HCT116 (cell line): ENCODE measurements around the gene LCLAT1. TPM values are rescaled to one million over a fixed set of nuclear protein-coding genes. Genes with fewer than 3 reads are reported as not detected.

Source experiments
- ATAC-seq: fragments of 200-7000 bp; cut with Tn5 transposase; 2 replicates; pipeline ENCODE4 v1.9.1; 2020; ENCODE audit warnings: mild to moderate bottlenecking, moderate library complexity
- BruUV-seq: library from RNA; stranded (reverse); fragments of 400-500 nt; replicated peaks from 2 replicates; lab custom pipeline; 2021; lab: Mats Ljungman, UMichigan
- CTCF ChIA-PET: fragments of 300-600 bp; sonication (Branson Sonifier 250); formaldehyde crosslinking; loops from one replicate; lab custom pipeline; 2021; ENCODE audit warnings: antibody characterized with exemption; lab: Charles Lee
- POLR2A ChIA-PET: fragments of 300-600, 350-600 bp; sonication (Branson Sonifier 250); formaldehyde crosslinking; loops from one replicate; lab custom pipeline; 2021; ENCODE audit warnings: antibody characterized with exemption; lab: Charles Lee
- RAD21 ChIA-PET, 2 experiments: fragments of 300-600 bp; sonication (Branson Sonifier 250); formaldehyde crosslinking; loops; one replicate each; lab custom pipeline; 2023; ENCODE audit warnings: low total read pairs in 2 of 2; ENCODE audit not compliant: uncharacterized antibody in 2 of 2, unreplicated experiment in 2 of 2, low non-redundant PET in 1 of 2; lab: Charles Lee
- DNase-seq: peaks from one replicate; pipeline ENCODE4 v3.0.0-alpha.2; 2010; ENCODE audit warnings: low read depth, low spot score
- H2AFZ ChIP-seq: fragments of 200-600 bp; shearing (Covaris generic), sonication (generic); 2 replicates; pipeline ENCODE4 v1.6.1; 2017; ENCODE audit warnings: low read depth, mixed run types, mixed read lengths, antibody characterized with exemption, low read length; ENCODE audit not compliant: poor library complexity, severe bottlenecking
- H3K27ac ChIP-seq: 2 replicates; pipeline ENCODE4 v1.5.1; 2012; ENCODE audit warnings: low read depth, low read length
- H3K27me3 ChIP-seq: fragments of 200-600 bp; sonication (generic); 2 replicates; pipeline ENCODE4 v1.6.1; 2016; ENCODE audit warnings: mixed run types, low read length, mixed read lengths; ENCODE audit not compliant: insufficient read depth
- H3K36me3 ChIP-seq, 2 experiments: fragments of 200-500 bp in 1 of 2; fragments of 200-600 bp in 1 of 2; sonication (Bioruptor generic) in 1 of 2; sonication (generic) in 1 of 2; 2 replicates each; pipeline versions ENCODE4 v1.5.1 to v1.6.1; 2014 to 2016; ENCODE audit warnings: low read length in 2 of 2, inconsistent platforms in 1 of 2, mixed read lengths in 1 of 2, mixed run types in 1 of 2; ENCODE audit not compliant: insufficient read depth in 2 of 2, control insufficient read depth in 1 of 2
- H3K4me1 ChIP-seq, 2 experiments: fragments of 200-600 bp in 1 of 2; sonication (generic) in 1 of 2; 2 replicates each; pipeline versions ENCODE4 v1.5.1 to v1.6.1; 2012 to 2017; ENCODE audit warnings: low read length in 2 of 2, inconsistent platforms in 1 of 2, mild to moderate bottlenecking in 1 of 2, mixed read lengths in 1 of 2, mixed run types in 1 of 2, moderate library complexity in 1 of 2; ENCODE audit not compliant: insufficient read depth in 2 of 2, control insufficient read depth in 1 of 2
- H3K4me2 ChIP-seq: fragments of 200-600 bp; sonication (generic); 2 replicates; pipeline ENCODE4 v1.6.1; 2017; ENCODE audit warnings: mixed run types, low read length, mixed read lengths
- H3K4me3 ChIP-seq, 2 experiments: fragments of 200-600 bp in 1 of 2; sonication (generic) in 1 of 2; replicated peaks in 1 of 2; 2 replicates each; pipeline ENCODE4 v1.5.1; 2011 to 2016; ENCODE audit warnings: low read length in 2 of 2, control low read depth in 1 of 2, low read depth in 1 of 2, mild to moderate bottlenecking in 1 of 2, mixed read lengths in 1 of 2, mixed run types in 1 of 2
- H3K79me2 ChIP-seq: fragments of 200-600 bp; sonication (generic); 2 replicates; pipeline ENCODE4 v1.6.1; 2017; ENCODE audit warnings: mild to moderate bottlenecking, mixed run types, low read length, moderate library complexity, mixed read lengths; ENCODE audit not compliant: insufficient read depth
- H3K9ac ChIP-seq: fragments of 200-600 bp; sonication (generic); 2 replicates; pipeline ENCODE4 v1.6.1; 2016; ENCODE audit warnings: low read length, mixed read lengths
- H3K9me2 ChIP-seq: fragments of 200-600 bp; sonication (generic), shearing (Covaris generic); 2 replicates; pipeline ENCODE4 v1.6.1; 2017; ENCODE audit warnings: mixed run types, mild to moderate bottlenecking, moderate library complexity; ENCODE audit not compliant: insufficient read depth
- H3K9me3 ChIP-seq, 2 experiments: fragments of 200-500 bp in 1 of 2; fragments of 200-600 bp in 1 of 2; sonication (Bioruptor generic) in 1 of 2; sonication (generic) in 1 of 2; 2 replicates each; pipeline ENCODE4 v1.6.1; 2014 to 2017; ENCODE audit warnings: low read length in 2 of 2, mixed read lengths in 2 of 2, inconsistent platforms in 1 of 2, low read depth in 1 of 2, mild to moderate bottlenecking in 1 of 2, mixed run types in 1 of 2, moderate library complexity in 1 of 2; ENCODE audit not compliant: control insufficient read depth in 1 of 2, insufficient read depth in 1 of 2
- H4K20me1 ChIP-seq: fragments of 200-600 bp; sonication (generic), shearing (Covaris generic); 2 replicates; pipeline ENCODE4 v1.6.1; 2017; ENCODE audit warnings: mixed run types, mild to moderate bottlenecking, moderate library complexity; ENCODE audit not compliant: insufficient read depth
- CBX3 ChIP-seq: IDR thresholded peaks from 2 replicates; pipeline ENCODE4 v1.6.1; 2012; ENCODE audit warnings: low read depth
- CEBPB ChIP-seq: IDR thresholded peaks from 2 replicates; pipeline ENCODE4 v1.6.1; 2012; ENCODE audit warnings: low read depth
- EGR1 ChIP-seq: IDR thresholded peaks from 2 replicates; pipeline ENCODE4 v1.6.1; 2012; ENCODE audit warnings: low read depth
- ELF1 ChIP-seq: IDR thresholded peaks from 2 replicates; pipeline ENCODE4 v1.6.1; 2012; ENCODE audit warnings: low read depth, borderline replicate concordance
- EZH2phosphoT487 ChIP-seq: fragments of 200-600 bp; IDR thresholded peaks from 2 replicates; pipeline ENCODE4 v1.6.1; 2018; ENCODE audit warnings: antibody characterized with exemption, borderline replicate concordance
- FOSL1 ChIP-seq: IDR thresholded peaks from 2 replicates; pipeline ENCODE4 v1.6.1; 2012; ENCODE audit warnings: low read depth
- JUND ChIP-seq: IDR thresholded peaks from 2 replicates; pipeline ENCODE4 v1.6.1; 2012
- POLR2A ChIP-seq: IDR thresholded peaks from 2 replicates; pipeline ENCODE4 v1.7.0; 2011; ENCODE audit warnings: borderline replicate concordance; ENCODE audit not compliant: insufficient read depth, insufficient read length; ENCODE audit errors: extremely low read depth
- POLR2AphosphoS5 ChIP-seq: IDR thresholded peaks from 2 replicates; pipeline ENCODE4 v1.6.1; 2011; ENCODE audit warnings: mild to moderate bottlenecking, low read depth, low read length, moderate library complexity
- SP1 ChIP-seq: IDR thresholded peaks from 2 replicates; pipeline ENCODE4 v1.6.1; 2012; ENCODE audit warnings: low read depth
- SRF ChIP-seq: IDR thresholded peaks from 2 replicates; pipeline ENCODE4 v1.6.1; 2012; ENCODE audit warnings: low read depth
- intact Hi-C: fragments of 100-400 bp; cut with micrococcal nuclease; formaldehyde crosslinking; loops from 2 replicates; pipeline ENCODE4 v1.10.0; 2022
- total RNA-seq: library from RNA; stranded (reverse); gene quantifications from one replicate; pipeline ENCODE4 v1.2.1, GENCODE V29; 2021; ENCODE audit not compliant: unreplicated experiment
- TF ChIP-seq, protein P1 (sequence below): IDR thresholded peaks from 2 replicates; pipeline ENCODE4 v1.6.1; 2012; ENCODE audit warnings: low read depth
- TF ChIP-seq, protein P2 (sequence below): IDR thresholded peaks from 2 replicates; pipeline ENCODE4 v1.6.1; 2012
- TF ChIP-seq, protein P3 (sequence below), 3 experiments: fragments of 200-600 bp in 1 of 3; sonication (generic) in 1 of 3; IDR thresholded peaks in 2 of 3; conservative IDR thresholded peaks in 1 of 3; 2 replicates each; pipeline ENCODE4 v1.5.1; 2012 to 2017; ENCODE audit warnings: low read depth in 2 of 3, low read length in 2 of 3, antibody characterized with exemption in 1 of 3, borderline replicate concordance in 1 of 3, control low read depth in 1 of 3, mild to moderate bottlenecking in 1 of 3, mixed read lengths in 1 of 3, mixed run types in 1 of 3, moderate library complexity in 1 of 3; ENCODE audit not compliant: insufficient read depth in 1 of 3

The LCLAT1 gene
- total RNA-seq, 1 experiment from 2014 or later: 36.2 TPM

DNA sequence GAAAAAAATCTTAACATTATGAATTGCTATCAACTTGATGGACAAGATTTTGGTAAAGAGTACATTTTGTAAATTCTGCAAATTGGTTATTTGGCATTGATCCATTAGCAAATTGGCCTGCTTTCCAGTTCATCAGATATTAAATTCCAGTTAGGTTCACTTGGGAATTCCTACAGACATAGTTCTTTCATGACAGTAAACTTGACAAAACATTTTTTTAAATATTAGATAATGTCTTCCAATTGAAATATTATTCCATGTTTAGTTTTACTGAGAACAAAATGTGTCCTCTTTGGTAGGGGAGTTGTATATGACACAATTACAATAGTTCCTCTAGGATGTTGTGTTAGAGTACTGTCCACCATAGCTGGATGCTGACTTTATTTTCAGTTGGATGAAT lies 141.9 kb downstream of the LCLAT1 start:
- intact Hi-C loops: no loop called here
- ChIA-PET POLR2A (no interaction called here), RAD21 (no interaction called here), CTCF (no interaction called here)
- no TSS peak for BruUV-seq
- H2AFZ ChIP-seq: no peak overlapping the region
- no peaks in the 10 kb centered on the region for H3K4me1 ChIP-seq
- no peaks in the 10 kb centered on the region for H3K9me3 ChIP-seq
- no peak overlapping the region for H3K9ac ChIP-seq
- no peaks in the 10 kb centered on the region for H3K9me2 ChIP-seq
- H3K79me2 ChIP-seq: no peaks in the 10 kb centered on the region
- no peak overlapping the region for H3K4me3 ChIP-seq
- no peak overlapping the region for H3K4me2 ChIP-seq
- TF ChIP-seq, protein P1, sequence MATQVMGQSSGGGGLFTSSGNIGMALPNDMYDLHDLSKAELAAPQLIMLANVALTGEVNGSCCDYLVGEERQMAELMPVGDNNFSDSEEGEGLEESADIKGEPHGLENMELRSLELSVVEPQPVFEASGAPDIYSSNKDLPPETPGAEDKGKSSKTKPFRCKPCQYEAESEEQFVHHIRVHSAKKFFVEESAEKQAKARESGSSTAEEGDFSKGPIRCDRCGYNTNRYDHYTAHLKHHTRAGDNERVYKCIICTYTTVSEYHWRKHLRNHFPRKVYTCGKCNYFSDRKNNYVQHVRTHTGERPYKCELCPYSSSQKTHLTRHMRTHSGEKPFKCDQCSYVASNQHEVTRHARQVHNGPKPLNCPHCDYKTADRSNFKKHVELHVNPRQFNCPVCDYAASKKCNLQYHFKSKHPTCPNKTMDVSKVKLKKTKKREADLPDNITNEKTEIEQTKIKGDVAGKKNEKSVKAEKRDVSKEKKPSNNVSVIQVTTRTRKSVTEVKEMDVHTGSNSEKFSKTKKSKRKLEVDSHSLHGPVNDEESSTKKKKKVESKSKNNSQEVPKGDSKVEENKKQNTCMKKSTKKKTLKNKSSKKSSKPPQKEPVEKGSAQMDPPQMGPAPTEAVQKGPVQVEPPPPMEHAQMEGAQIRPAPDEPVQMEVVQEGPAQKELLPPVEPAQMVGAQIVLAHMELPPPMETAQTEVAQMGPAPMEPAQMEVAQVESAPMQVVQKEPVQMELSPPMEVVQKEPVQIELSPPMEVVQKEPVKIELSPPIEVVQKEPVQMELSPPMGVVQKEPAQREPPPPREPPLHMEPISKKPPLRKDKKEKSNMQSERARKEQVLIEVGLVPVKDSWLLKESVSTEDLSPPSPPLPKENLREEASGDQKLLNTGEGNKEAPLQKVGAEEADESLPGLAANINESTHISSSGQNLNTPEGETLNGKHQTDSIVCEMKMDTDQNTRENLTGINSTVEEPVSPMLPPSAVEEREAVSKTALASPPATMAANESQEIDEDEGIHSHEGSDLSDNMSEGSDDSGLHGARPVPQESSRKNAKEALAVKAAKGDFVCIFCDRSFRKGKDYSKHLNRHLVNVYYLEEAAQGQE: no peak
- TF ChIP-seq, protein P2, sequence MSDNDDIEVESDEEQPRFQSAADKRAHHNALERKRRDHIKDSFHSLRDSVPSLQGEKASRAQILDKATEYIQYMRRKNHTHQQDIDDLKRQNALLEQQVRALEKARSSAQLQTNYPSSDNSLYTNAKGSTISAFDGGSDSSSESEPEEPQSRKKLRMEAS: no peak
- no peak for TF ChIP-seq EZH2phosphoT487
- TF ChIP-seq, protein P3, sequence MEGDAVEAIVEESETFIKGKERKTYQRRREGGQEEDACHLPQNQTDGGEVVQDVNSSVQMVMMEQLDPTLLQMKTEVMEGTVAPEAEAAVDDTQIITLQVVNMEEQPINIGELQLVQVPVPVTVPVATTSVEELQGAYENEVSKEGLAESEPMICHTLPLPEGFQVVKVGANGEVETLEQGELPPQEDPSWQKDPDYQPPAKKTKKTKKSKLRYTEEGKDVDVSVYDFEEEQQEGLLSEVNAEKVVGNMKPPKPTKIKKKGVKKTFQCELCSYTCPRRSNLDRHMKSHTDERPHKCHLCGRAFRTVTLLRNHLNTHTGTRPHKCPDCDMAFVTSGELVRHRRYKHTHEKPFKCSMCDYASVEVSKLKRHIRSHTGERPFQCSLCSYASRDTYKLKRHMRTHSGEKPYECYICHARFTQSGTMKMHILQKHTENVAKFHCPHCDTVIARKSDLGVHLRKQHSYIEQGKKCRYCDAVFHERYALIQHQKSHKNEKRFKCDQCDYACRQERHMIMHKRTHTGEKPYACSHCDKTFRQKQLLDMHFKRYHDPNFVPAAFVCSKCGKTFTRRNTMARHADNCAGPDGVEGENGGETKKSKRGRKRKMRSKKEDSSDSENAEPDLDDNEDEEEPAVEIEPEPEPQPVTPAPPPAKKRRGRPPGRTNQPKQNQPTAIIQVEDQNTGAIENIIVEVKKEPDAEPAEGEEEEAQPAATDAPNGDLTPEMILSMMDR (IDR thresholded peaks at IDR 0.05 in 2 of 3, conservative IDR thresholded peaks at IDR 0.05 in 1 of 3; ENCODE audit: borderline replicate concordance in 1 of 3, insufficient read depth in 1 of 3, low read depth in 2 of 3, low read length in 2 of 3): no peak
- no peak for TF ChIP-seq JUND
- TF ChIP-seq FOSL1: no peak
- no peak for TF ChIP-seq SRF
- no peak for TF ChIP-seq CBX3
- no peak for TF ChIP-seq POLR2AphosphoS5
- no peak for TF ChIP-seq CEBPB
- TF ChIP-seq EGR1: no peak
- TF ChIP-seq POLR2A: no peak
- TF ChIP-seq SP1: no peak
- TF ChIP-seq ELF1: no peak
- DNase-seq (no peak), ATAC-seq (no peak)
- no peaks in the 10 kb centered on the region for H3K27me3 ChIP-seq
- H3K27ac ChIP-seq: no peak overlapping the region
- H3K36me3 ChIP-seq: no peaks in the 10 kb centered on the region
- H4K20me1 ChIP-seq: no peaks in the 10 kb centered on the region
